ENCODE measurements around the gene LRRC36.

LRRC36 gene

DNA sequence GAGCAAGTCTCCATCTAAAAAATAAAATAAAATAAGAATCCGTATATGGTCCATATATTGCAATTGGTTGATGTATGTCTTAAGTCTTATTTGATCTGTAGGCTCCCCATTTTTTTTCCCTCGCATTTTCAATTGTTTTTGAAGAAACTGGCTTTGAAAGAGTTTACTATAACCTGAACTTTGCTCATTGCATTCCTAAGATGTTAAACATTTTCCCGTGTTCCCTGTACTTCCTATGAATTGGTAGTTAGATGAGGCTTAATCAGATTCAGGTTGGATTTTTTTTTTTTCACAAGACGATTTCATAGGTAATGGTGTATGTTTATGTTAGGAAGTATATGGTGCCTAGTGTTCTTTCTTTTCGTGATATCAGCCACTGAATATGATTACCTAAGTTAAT, 3.3 kb downstream of the LRRC36 start:
- TF ChIP-seq EZH2 (IDR thresholded peaks at IDR 0.05; ENCODE audit: borderline replicate concordance, low read depth, low read length, severe bottlenecking), result no peak
- TF ChIP-seq, protein P1, sequence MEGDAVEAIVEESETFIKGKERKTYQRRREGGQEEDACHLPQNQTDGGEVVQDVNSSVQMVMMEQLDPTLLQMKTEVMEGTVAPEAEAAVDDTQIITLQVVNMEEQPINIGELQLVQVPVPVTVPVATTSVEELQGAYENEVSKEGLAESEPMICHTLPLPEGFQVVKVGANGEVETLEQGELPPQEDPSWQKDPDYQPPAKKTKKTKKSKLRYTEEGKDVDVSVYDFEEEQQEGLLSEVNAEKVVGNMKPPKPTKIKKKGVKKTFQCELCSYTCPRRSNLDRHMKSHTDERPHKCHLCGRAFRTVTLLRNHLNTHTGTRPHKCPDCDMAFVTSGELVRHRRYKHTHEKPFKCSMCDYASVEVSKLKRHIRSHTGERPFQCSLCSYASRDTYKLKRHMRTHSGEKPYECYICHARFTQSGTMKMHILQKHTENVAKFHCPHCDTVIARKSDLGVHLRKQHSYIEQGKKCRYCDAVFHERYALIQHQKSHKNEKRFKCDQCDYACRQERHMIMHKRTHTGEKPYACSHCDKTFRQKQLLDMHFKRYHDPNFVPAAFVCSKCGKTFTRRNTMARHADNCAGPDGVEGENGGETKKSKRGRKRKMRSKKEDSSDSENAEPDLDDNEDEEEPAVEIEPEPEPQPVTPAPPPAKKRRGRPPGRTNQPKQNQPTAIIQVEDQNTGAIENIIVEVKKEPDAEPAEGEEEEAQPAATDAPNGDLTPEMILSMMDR (IDR thresholded peaks at IDR 0.05; ENCODE audit: borderline replicate concordance, extremely low read depth, low read length, poor library complexity, severe bottlenecking), result no peak

DNA sequence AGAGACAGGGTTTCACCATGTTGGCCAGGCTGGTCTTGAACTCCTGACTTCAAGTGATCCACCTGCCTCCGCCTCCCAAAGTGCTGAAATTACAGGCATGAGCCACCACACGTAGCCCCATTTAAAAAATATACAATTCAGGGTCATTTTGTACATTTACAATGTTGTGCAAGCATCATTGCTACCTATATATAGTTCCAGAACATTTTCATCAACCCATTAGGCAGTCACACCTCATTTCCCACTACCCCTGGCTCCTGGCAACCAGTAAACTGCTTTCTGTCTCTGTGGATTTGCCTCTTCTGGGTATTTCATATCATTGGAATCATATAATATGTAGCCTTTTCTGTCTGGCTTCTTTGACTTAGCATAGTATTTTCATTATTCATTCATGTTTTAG, 6.7 kb downstream of the LRRC36 start:
- no peak for TF ChIP-seq EZH2 (IDR thresholded peaks at IDR 0.05; ENCODE audit: borderline replicate concordance, low read depth, low read length, severe bottlenecking)
- TF ChIP-seq, protein P1 (IDR thresholded peaks at IDR 0.05; ENCODE audit: borderline replicate concordance, extremely low read depth, low read length, poor library complexity, severe bottlenecking), result no peak
- ATAC-seq (ENCODE audit: insufficient read depth, low read depth) (no peak), DNase-seq (no peak)
- no peaks in the 10 kb centered on the region for H3K36me3 ChIP-seq (ENCODE audit: insufficient read depth, low read length)
- no peak overlapping the region for H3K4me3 ChIP-seq (ENCODE audit: low read depth in 1 of 2, low read length in 2 of 2)
- H3K27me3 ChIP-seq (ENCODE audit: insufficient read depth, low read length, poor library complexity), result no peaks in the 10 kb centered on the region
- peaks cover 2% of the 10 kb centered on the region for H3K9me3 ChIP-seq (ENCODE audit: insufficient read depth, low read length, severe bottlenecking)
- no peak overlapping the region for H3K9ac ChIP-seq (ENCODE audit: low read depth, low read length)
- no peak overlapping the region for H3K4me2 ChIP-seq (ENCODE audit: insufficient read depth, low read length)
- H3K27ac ChIP-seq (ENCODE audit: low read length), result no peak overlapping the region
- no peak overlapping the region for H2AFZ ChIP-seq (ENCODE audit: low read depth, low read length)
- H3K79me2 ChIP-seq (ENCODE audit: insufficient read depth, low read length), result no peaks in the 10 kb centered on the region
- H3K4me1 ChIP-seq (ENCODE audit: insufficient read depth, low read length), result no peaks in the 10 kb centered on the region
- no peaks in the 10 kb centered on the region for H4K20me1 ChIP-seq (ENCODE audit: insufficient read depth, low read length)

More for the DNA sequence above, 3.3 kb downstream of the LRRC36 start:
- Histone ChIP-seq H3K36me3 (ENCODE audit: insufficient read depth, low read length) (no peaks in the 10 kb centered on the region), H3K27me3 (ENCODE audit: insufficient read depth, low read length, poor library complexity) (no peaks in the 10 kb centered on the region), H3K9me3 (ENCODE audit: insufficient read depth, low read length, severe bottlenecking) (no peaks in the 10 kb centered on the region), H3K4me1 (ENCODE audit: insufficient read depth, low read length) (peaks cover 19% of the 10 kb centered on the region), H4K20me1 (ENCODE audit: insufficient read depth, low read length) (no peaks in the 10 kb centered on the region), H2AFZ (ENCODE audit: low read depth, low read length) (no peak overlapping the region), H3K4me2 (ENCODE audit: insufficient read depth, low read length) (no peak overlapping the region), H3K4me3 (ENCODE audit: low read depth in 1 of 2, low read length in 2 of 2) (no peak overlapping the region), H3K9ac (ENCODE audit: low read depth, low read length) (no peak overlapping the region), H3K79me2 (ENCODE audit: insufficient read depth, low read length) (no peaks in the 10 kb centered on the region), H3K27ac (ENCODE audit: low read length) (no peak overlapping the region)
- DNase-seq (no peak), ATAC-seq (ENCODE audit: insufficient read depth, low read depth) (no peak)

DNA sequence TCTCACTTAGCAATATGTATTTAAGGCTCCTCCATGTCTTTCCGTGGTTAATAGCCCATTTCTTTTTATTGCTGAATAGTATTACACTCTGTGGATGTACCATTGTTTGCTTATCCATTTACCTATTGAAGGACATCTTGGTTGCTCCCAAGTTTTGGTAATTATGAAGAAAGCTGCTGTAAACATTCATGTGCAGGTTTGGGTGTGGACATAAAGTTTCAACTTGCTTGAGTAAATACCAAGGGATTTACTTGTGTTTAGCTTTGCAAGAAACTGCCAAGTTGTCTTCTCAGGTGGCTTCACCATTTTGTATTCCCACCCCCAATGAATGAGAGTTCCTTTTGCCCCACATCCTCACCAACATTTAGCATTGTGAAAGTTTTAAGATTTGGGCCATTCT, 9.5 kb downstream of the LRRC36 start:
- no peak overlapping the region for H3K4me2 ChIP-seq (ENCODE audit: insufficient read depth, low read length)
- H3K9me3 ChIP-seq (ENCODE audit: insufficient read depth, low read length, severe bottlenecking), result peaks cover 2% of the 10 kb centered on the region
- ATAC-seq (ENCODE audit: insufficient read depth, low read depth) (no peak), DNase-seq (no peak)
- H3K27me3 ChIP-seq (ENCODE audit: insufficient read depth, low read length, poor library complexity), result no peaks in the 10 kb centered on the region
- H2AFZ ChIP-seq (ENCODE audit: low read depth, low read length), result no peak overlapping the region
- H3K4me3 ChIP-seq (ENCODE audit: low read depth in 1 of 2, low read length in 2 of 2), result no peak overlapping the region
- no peaks in the 10 kb centered on the region for H3K79me2 ChIP-seq (ENCODE audit: insufficient read depth, low read length)
- no peak for TF ChIP-seq EZH2 (IDR thresholded peaks at IDR 0.05; ENCODE audit: borderline replicate concordance, low read depth, low read length, severe bottlenecking)
- TF ChIP-seq, protein P1 (IDR thresholded peaks at IDR 0.05; ENCODE audit: borderline replicate concordance, extremely low read depth, low read length, poor library complexity, severe bottlenecking), result no peak
- no peaks in the 10 kb centered on the region for H4K20me1 ChIP-seq (ENCODE audit: insufficient read depth, low read length)
- H3K4me1 ChIP-seq (ENCODE audit: insufficient read depth, low read length), result no peaks in the 10 kb centered on the region
- H3K36me3 ChIP-seq (ENCODE audit: insufficient read depth, low read length), result no peaks in the 10 kb centered on the region
- H3K9ac ChIP-seq (ENCODE audit: low read depth, low read length), result no peak overlapping the region
- H3K27ac ChIP-seq (ENCODE audit: low read length), result no peak overlapping the region

DNA sequence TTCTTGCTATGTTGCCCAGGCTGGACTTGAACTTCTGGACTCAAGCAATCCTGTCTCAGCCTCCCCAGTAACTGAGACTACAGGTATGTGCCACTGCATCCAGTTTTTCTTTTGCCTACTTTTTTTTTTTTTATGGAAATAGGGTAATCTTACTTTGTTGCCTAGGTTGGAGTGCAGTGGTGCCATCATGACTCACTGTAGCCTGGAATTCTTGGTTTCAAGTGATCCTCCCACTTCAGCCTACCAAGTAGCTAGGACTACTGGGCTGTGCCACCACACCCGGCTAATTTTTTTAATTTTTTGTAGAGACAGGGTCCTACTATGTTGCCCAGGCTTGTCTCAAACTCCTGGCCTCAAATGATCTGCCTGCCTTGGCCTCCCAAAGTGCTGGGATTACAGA, 10.0 kb downstream of the LRRC36 start:
- Histone ChIP-seq H3K27me3 (ENCODE audit: insufficient read depth, low read length, poor library complexity) (no peaks in the 10 kb centered on the region), H3K36me3 (ENCODE audit: insufficient read depth, low read length) (no peaks in the 10 kb centered on the region), H3K4me2 (ENCODE audit: insufficient read depth, low read length) (no peak overlapping the region), H2AFZ (ENCODE audit: low read depth, low read length) (no peak overlapping the region), H4K20me1 (ENCODE audit: insufficient read depth, low read length) (no peaks in the 10 kb centered on the region), H3K9me3 (ENCODE audit: insufficient read depth, low read length, severe bottlenecking) (peaks cover 2% of the 10 kb centered on the region), H3K79me2 (ENCODE audit: insufficient read depth, low read length) (no peaks in the 10 kb centered on the region), H3K9ac (ENCODE audit: low read depth, low read length) (no peak overlapping the region), H3K4me1 (ENCODE audit: insufficient read depth, low read length) (no peaks in the 10 kb centered on the region), H3K4me3 (ENCODE audit: low read depth in 1 of 2, low read length in 2 of 2) (no peak overlapping the region), H3K27ac (ENCODE audit: low read length) (no peak overlapping the region)
- no peak for DNase-seq
- TF ChIP-seq EZH2 (IDR thresholded peaks at IDR 0.05; ENCODE audit: borderline replicate concordance, low read depth, low read length, severe bottlenecking), result no peak
- TF ChIP-seq, protein P1 (IDR thresholded peaks at IDR 0.05; ENCODE audit: borderline replicate concordance, extremely low read depth, low read length, poor library complexity, severe bottlenecking), result no peak
- no peak for ATAC-seq (ENCODE audit: insufficient read depth, low read depth)
